GM23338 (cell line): ENCODE measurements around the gene SPEM2. TPM values are rescaled to one million over a fixed set of nuclear protein-coding genes. Genes with fewer than 3 reads are reported as not detected.

ENCODE experiments used
- ATAC-seq: fragments of 200-7000 bp; cut with Tn5 transposase; 3 replicates; pipeline ENCODE4 v1.9.1; 2020
- DNase-seq: peaks from one replicate; pipeline ENCODE4 v3.0.0-alpha.2; 2015; ENCODE audit warnings: low spot score
- H2AFZ ChIP-seq: fragments of 200-600 bp; sonication (generic); 2 replicates; pipeline ENCODE4 v1.8.0; 2016; ENCODE audit warnings: antibody characterized with exemption, mild to moderate bottlenecking, moderate library complexity
- H3F3A ChIP-seq: fragments of 200-600 bp; sonication (generic); replicated peaks from 2 replicates; pipeline ENCODE4 v1.8.0; 2017; ENCODE audit warnings: antibody characterized with exemption, mixed run types, low read depth
- H3K27ac ChIP-seq: fragments of 200-600 bp; sonication (generic); 2 replicates; pipeline ENCODE4 v1.6.1; 2016; ENCODE audit warnings: low read depth
- H3K27me3 ChIP-seq: fragments of 200-600 bp; sonication (generic); 2 replicates; pipeline ENCODE4 v1.8.0; 2016; ENCODE audit warnings: mild to moderate bottlenecking, mixed run types, moderate library complexity; ENCODE audit not compliant: insufficient read depth
- H3K36me3 ChIP-seq: fragments of 200-600 bp; sonication (generic); 2 replicates; pipeline ENCODE4 v1.8.0; 2016; ENCODE audit warnings: mild to moderate bottlenecking; ENCODE audit not compliant: insufficient read depth
- H3K4me1 ChIP-seq: fragments of 200-600 bp; sonication (generic); 2 replicates; pipeline ENCODE4 v1.8.0; 2016; ENCODE audit warnings: mild to moderate bottlenecking, moderate library complexity; ENCODE audit not compliant: insufficient read depth
- H3K4me2 ChIP-seq: fragments of 200-600 bp; sonication (generic); 2 replicates; pipeline ENCODE4 v1.7.1; 2017; ENCODE audit warnings: mixed run types
- H3K4me3 ChIP-seq: fragments of 200-600 bp; sonication (generic); 2 replicates; pipeline ENCODE4 v1.6.1; 2016; ENCODE audit warnings: mixed run types
- H3K79me2 ChIP-seq: fragments of 200-600 bp; sonication (generic); replicated peaks from 2 replicates; pipeline ENCODE4 v1.8.0; 2017; ENCODE audit warnings: mild to moderate bottlenecking; ENCODE audit not compliant: insufficient read depth
- H3K9me2 ChIP-seq: fragments of 200-600 bp; sonication (generic); 2 replicates; pipeline ENCODE4 v1.8.0; 2017; ENCODE audit not compliant: insufficient read depth
- H4K20me1 ChIP-seq: fragments of 200-600 bp; sonication (generic); replicated peaks from 2 replicates; pipeline ENCODE4 v1.8.0; 2017; ENCODE audit warnings: mild to moderate bottlenecking; ENCODE audit not compliant: insufficient read depth
- H3K27ac Mint-ChIP-seq: 2 replicates; pipeline ENCODE4 v1.8.0; 2020; ENCODE audit warnings: inconsistent platforms, mild to moderate bottlenecking, moderate library complexity, mixed read lengths
- H3K27me3 Mint-ChIP-seq: 3 replicates; pipeline ENCODE4 v1.8.0; 2022; ENCODE audit warnings: low read depth, mild to moderate bottlenecking, moderate library complexity, mixed read lengths, inconsistent platforms; ENCODE audit not compliant: insufficient read depth, poor library complexity
- H3K36me3 Mint-ChIP-seq: 3 replicates; pipeline ENCODE4 v1.8.0; 2021; ENCODE audit warnings: low read depth, mild to moderate bottlenecking, inconsistent platforms, moderate library complexity, mixed read lengths
- H3K4me1 Mint-ChIP-seq: 3 replicates; pipeline ENCODE4 v1.8.0; 2020; ENCODE audit warnings: mild to moderate bottlenecking, inconsistent platforms, mixed read lengths
- H3K4me3 Mint-ChIP-seq: 3 replicates; pipeline ENCODE4 v1.8.0; 2021; ENCODE audit warnings: moderate library complexity, mild to moderate bottlenecking, inconsistent platforms, mixed read lengths
- H3K9me3 Mint-ChIP-seq: 3 replicates; pipeline ENCODE4 v1.8.0; 2020; ENCODE audit warnings: moderate library complexity, mild to moderate bottlenecking, inconsistent platforms, mixed read lengths
- CREB1 ChIP-seq: fragments of 250-450 bp; sonication (Bioruptor Pico); IDR thresholded peaks from 2 replicates; pipeline ENCODE4 v1.5.0; 2020; ENCODE audit warnings: low read depth, mild to moderate bottlenecking, moderate library complexity
- CTCF ChIP-seq, 2 experiments: fragments of 200-600 bp in 1 of 2; sonication (generic) in 1 of 2; conservative IDR thresholded peaks; 2 replicates each; pipeline versions ENCODE4 v1.5.1 to v1.6.1; 2016 to 2017; ENCODE audit warnings: antibody characterized with exemption in 2 of 2, low read depth in 2 of 2, mild to moderate bottlenecking in 2 of 2, moderate library complexity in 1 of 2
- ETS1 ChIP-seq: IDR thresholded peaks from 2 replicates; pipeline ENCODE4 v1.6.1; 2016; ENCODE audit warnings: antibody characterized with exemption
- EZH2 ChIP-seq: fragments of 200-600 bp; sonication (generic); IDR thresholded peaks from one replicate; pipeline ENCODE4 v1.8.0; 2017; ENCODE audit warnings: antibody characterized with exemption, mild to moderate bottlenecking, low read depth; ENCODE audit not compliant: unreplicated experiment
- EZH2phosphoT487 ChIP-seq: fragments of 200-600 bp; sonication (generic); IDR thresholded peaks from one replicate; pipeline ENCODE4 v1.8.1; 2018; ENCODE audit warnings: antibody characterized with exemption; ENCODE audit not compliant: unreplicated experiment
- JUNB ChIP-seq: IDR thresholded peaks from one replicate; pipeline ENCODE4 v1.6.1; 2016; ENCODE audit warnings: antibody characterized with exemption; ENCODE audit not compliant: unreplicated experiment
- NANOG ChIP-seq: IDR thresholded peaks from 2 replicates; pipeline ENCODE4 v1.6.1; 2016; ENCODE audit warnings: antibody characterized with exemption, borderline replicate concordance
- POLR2AphosphoS5 ChIP-seq: IDR thresholded peaks from 2 replicates; pipeline ENCODE4 v1.6.1; 2016; ENCODE audit warnings: antibody characterized with exemption, low read depth
- REST ChIP-seq: IDR thresholded peaks from one replicate; pipeline ENCODE4 v1.6.1; 2018; ENCODE audit warnings: antibody characterized with exemption; ENCODE audit not compliant: unreplicated experiment
- STAT1 ChIP-seq: IDR thresholded peaks from one replicate; pipeline ENCODE4 v1.6.1; 2016; ENCODE audit warnings: antibody characterized with exemption; ENCODE audit not compliant: unreplicated experiment
- ZNF114 ChIP-seq: fragments of 250-450 bp; sonication (Bioruptor Pico); IDR thresholded peaks from 2 replicates; pipeline ENCODE4 v1.5.0; 2020; ENCODE audit warnings: mild to moderate bottlenecking, moderate library complexity
- ZNF331 ChIP-seq: fragments of 250-450 bp; sonication (Bioruptor Pico); IDR thresholded peaks from 2 replicates; pipeline ENCODE4 v1.5.0; 2020; ENCODE audit warnings: low read depth, mild to moderate bottlenecking, moderate library complexity
- ZNF462 ChIP-seq: fragments of 250-450 bp; sonication (Bioruptor Pico); IDR thresholded peaks from 2 replicates; pipeline ENCODE4 v1.5.0; 2020; ENCODE audit warnings: mild to moderate bottlenecking, moderate library complexity
- polyA plus RNA-seq: library from polyadenylated mRNA; unstranded; fragments of >200 nt; fragmentation: Nextera tagmentation; extraction: Ambion mirVana; gene quantifications from 2 replicates; pipeline ENCODE4 v1.2.1, GENCODE V29; 2016
- total RNA-seq: library from RNA; depleted of rRNA; stranded (reverse); fragments of >200 nt; shearing (Covaris generic); gene quantifications from 2 replicates; pipeline ENCODE4 v1.2.3, GENCODE V29; 2014

Gene SPEM2
- total and polyA plus RNA-seq, 2 experiments from 2014 or later: not detected

DNA sequence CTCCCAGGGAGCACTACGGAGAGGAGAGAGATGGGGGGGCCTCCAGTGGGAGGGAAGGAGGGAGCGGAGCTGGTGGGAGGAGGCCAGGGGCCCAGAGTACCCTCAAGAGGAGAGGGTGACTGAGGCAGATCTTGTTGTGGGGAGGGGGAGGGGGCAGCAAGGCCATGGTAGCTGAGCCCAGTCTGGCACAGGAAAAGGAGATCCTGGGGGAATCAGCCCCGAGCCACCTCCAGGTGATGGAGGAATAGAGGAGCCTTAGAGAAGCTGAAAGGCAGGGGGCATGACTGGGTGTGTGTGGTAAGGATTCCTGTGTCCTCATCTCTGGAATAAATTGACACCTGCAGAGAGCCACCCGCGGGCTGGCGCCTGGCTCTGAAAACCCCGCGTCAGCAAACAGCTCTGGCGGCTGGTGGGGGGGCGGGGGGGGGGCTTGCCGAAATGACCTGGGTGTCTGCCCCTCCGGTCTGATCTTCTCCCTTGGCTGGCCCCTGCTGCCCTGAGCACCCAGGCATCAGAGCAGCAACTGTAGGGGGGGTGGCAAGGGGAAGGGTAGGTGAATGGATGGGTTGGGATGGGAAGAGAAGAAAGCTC, 19.1 kb upstream of the SPEM2 start:
- H3K27me3 ChIP-seq: no peaks in the 10 kb centered on the region
- H3K4me1 ChIP-seq: peaks cover 28% of the 10 kb centered on the region
- DNase-seq (peak; percentile 56), ATAC-seq (no peak)
- H3K79me2 ChIP-seq: peaks cover 14% of the 10 kb centered on the region
- peaks cover 18% of the 10 kb centered on the region for H3K27me3 Mint-ChIP-seq
- peaks cover 28% of the 10 kb centered on the region for H3K4me1 Mint-ChIP-seq
- H3K4me3 Mint-ChIP-seq: peak overlapping the region; percentile 93
- H3K9me2 ChIP-seq: no peaks in the 10 kb centered on the region
- peaks cover 24% of the 10 kb centered on the region for H3F3A ChIP-seq
- H2AFZ ChIP-seq: no peak overlapping the region
- TF ChIP-seq CREB1 (CRISPR knock-in tag): no peak
- TF ChIP-seq REST: no peak
- TF ChIP-seq ZNF462 (CRISPR knock-in tag): no peak
- TF ChIP-seq EZH2: no peak
- TF ChIP-seq ETS1: no peak
- TF ChIP-seq ZNF114: no peak
- no peak for TF ChIP-seq JUNB
- no peak for TF ChIP-seq NANOG
- TF ChIP-seq ZNF331 (CRISPR knock-in tag): no peak
- no peak for TF ChIP-seq CTCF (conservative IDR thresholded peaks at IDR 0.05; ENCODE audit: low read depth in 2 of 2)
- no peak for TF ChIP-seq POLR2AphosphoS5
- TF ChIP-seq STAT1: no peak
- no peak for TF ChIP-seq EZH2phosphoT487
- H3K36me3 Mint-ChIP-seq: peaks cover 26% of the 10 kb centered on the region
- no peak overlapping the region for H3K27ac Mint-ChIP-seq
- peaks cover 3% of the 10 kb centered on the region; the same call in 1 of the 2 replicates for H3K36me3 ChIP-seq
- H3K9me3 Mint-ChIP-seq: no peaks in the 10 kb centered on the region
- peaks cover 8% of the 10 kb centered on the region for H4K20me1 ChIP-seq
- H3K4me3 ChIP-seq: peak overlapping the region; percentile 90
- H3K27ac ChIP-seq: no peak overlapping the region
- peak overlapping the region; percentile 99 for H3K4me2 ChIP-seq
